ENCODE data around the gene KPTN. TPM values are rescaled to one million over a fixed set of nuclear protein-coding genes. Genes with fewer than 3 reads are reported as not detected.

The KPTN gene
- total RNA-seq, 1 experiment from 2014 or later = 23.8 TPM

DNA sequence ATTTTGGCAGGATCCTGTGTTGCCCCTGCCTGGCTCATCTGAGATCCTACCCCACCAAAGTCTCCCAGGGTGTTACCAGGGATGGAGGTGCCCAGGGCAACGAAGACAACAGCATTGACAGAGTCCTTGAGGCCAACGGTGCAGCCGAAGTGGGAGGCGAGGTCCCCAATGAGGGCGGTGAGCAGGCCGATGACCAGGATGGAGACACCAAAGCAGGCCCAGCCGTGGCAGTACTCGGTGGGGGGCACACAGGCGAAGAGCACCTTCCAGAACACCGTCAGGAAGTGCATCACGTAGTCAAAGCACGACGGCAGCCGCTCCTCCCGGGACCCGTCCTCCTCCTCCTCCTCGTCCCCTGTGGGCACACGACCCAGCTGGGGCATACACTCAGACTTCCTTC is 51.9 kb downstream of the KPTN start:
- ChIA-PET CTCF (interaction anchor here (1.3 to 2.0 kb wide), 3 partner anchors 266 to 276 kb away, joined by 4 to 8 read pairs (median 7); no protein-coding TSS in a partner anchor), POLR2A (no interaction called here), RAD21 (ENCODE audit: low non-redundant PET in 1 of 2, low total read pairs in 2 of 2, uncharacterized antibody in 2 of 2, unreplicated experiment in 2 of 2) (no interaction called here)
- DNase-seq (ENCODE audit: low read depth, low spot score) (no peak), ATAC-seq (no peak)
- Histone ChIP-seq H3K4me2 (ENCODE audit: low read length) (no peak overlapping the region), H3K9ac (ENCODE audit: low read length) (no peak overlapping the region), H3K9me3 (ENCODE audit: control insufficient read depth in 1 of 2, insufficient read depth in 1 of 2, low read depth in 1 of 2, low read length in 2 of 2) (no peaks in the 10 kb centered on the region), H3K9me2 (ENCODE audit: insufficient read depth) (no peaks in the 10 kb centered on the region), H3K27me3 (ENCODE audit: insufficient read depth, low read length) (no peaks in the 10 kb centered on the region), H3K79me2 (ENCODE audit: insufficient read depth, low read length) (no peaks in the 10 kb centered on the region), H3K4me1 (ENCODE audit: control insufficient read depth in 1 of 2, insufficient read depth in 2 of 2, low read length in 2 of 2) (peaks cover 18 to 27% of the 10 kb centered on the region in 2 experiments), H3K27ac (ENCODE audit: low read depth, low read length) (no peak overlapping the region), H3K36me3 (ENCODE audit: control insufficient read depth in 1 of 2, insufficient read depth in 2 of 2, low read length in 2 of 2) (no peaks in the 10 kb centered on the region), H4K20me1 (ENCODE audit: insufficient read depth) (no peaks in the 10 kb centered on the region), H3K4me3 (replicated peaks in 1 of 2; ENCODE audit: low read depth in 1 of 2, low read length in 2 of 2) (no peak overlapping the region), H2AFZ (ENCODE audit: low read depth, low read length, poor library complexity, severe bottlenecking) (no peak overlapping the region)
- intact Hi-C loops (cut with micrococcal nuclease) = loop anchor here (5.0 kb wide), 1 partner anchor 360 kb away; no protein-coding TSS in a partner anchor
- no TSS peak for BruUV-seq (replicated peaks)
- no peak for TF ChIP-seq RAD21 (IDR thresholded peaks at IDR 0.05; ENCODE audit: low read depth)
- TF ChIP-seq ZNF274 (IDR thresholded peaks at IDR 0.05; ENCODE audit: low read depth, low read length) = no peak
- TF ChIP-seq, protein P1, sequence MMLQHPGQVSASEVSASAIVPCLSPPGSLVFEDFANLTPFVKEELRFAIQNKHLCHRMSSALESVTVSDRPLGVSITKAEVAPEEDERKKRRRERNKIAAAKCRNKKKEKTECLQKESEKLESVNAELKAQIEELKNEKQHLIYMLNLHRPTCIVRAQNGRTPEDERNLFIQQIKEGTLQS (IDR thresholded peaks at IDR 0.05) = no peak
- TF ChIP-seq JUND (IDR thresholded peaks at IDR 0.05) = no peak
- TF ChIP-seq YY1 (IDR thresholded peaks at IDR 0.05; ENCODE audit: extremely low read depth, insufficient replicate concordance, low read depth, low read length) = no peak
- TF ChIP-seq, protein P2, sequence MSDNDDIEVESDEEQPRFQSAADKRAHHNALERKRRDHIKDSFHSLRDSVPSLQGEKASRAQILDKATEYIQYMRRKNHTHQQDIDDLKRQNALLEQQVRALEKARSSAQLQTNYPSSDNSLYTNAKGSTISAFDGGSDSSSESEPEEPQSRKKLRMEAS (IDR thresholded peaks at IDR 0.05) = no peak
- no peak for TF ChIP-seq ZFX (IDR thresholded peaks at IDR 0.05)
- TF ChIP-seq CTCF (IDR thresholded peaks at IDR 0.05 in 2 of 3, conservative IDR thresholded peaks at IDR 0.05 in 1 of 3; ENCODE audit: borderline replicate concordance in 1 of 3, insufficient read depth in 1 of 3, low read depth in 2 of 3, low read length in 2 of 3) = no peak
- TF ChIP-seq CBX3 (IDR thresholded peaks at IDR 0.05; ENCODE audit: low read depth) = no peak
- TF ChIP-seq SP1 (IDR thresholded peaks at IDR 0.05; ENCODE audit: low read depth) = no peak
- no peak for TF ChIP-seq FOSL1 (IDR thresholded peaks at IDR 0.05; ENCODE audit: low read depth)
- no peak for TF ChIP-seq POLR2AphosphoS5 (IDR thresholded peaks at IDR 0.05; ENCODE audit: low read depth, low read length)
- no peak for TF ChIP-seq EZH2 (IDR thresholded peaks at IDR 0.05)
- TF ChIP-seq ZBTB33 (IDR thresholded peaks at IDR 0.05; ENCODE audit: extremely low read depth, insufficient replicate concordance, low read length) = no peak
- no peak for TF ChIP-seq EZH2phosphoT487 (IDR thresholded peaks at IDR 0.05; ENCODE audit: borderline replicate concordance)
- no peak for TF ChIP-seq REST (IDR thresholded peaks at IDR 0.05; ENCODE audit: low read depth)
- TF ChIP-seq POLR2A (IDR thresholded peaks at IDR 0.05; ENCODE audit: borderline replicate concordance, extremely low read depth, insufficient read depth, insufficient read length) = no peak

Measured in HCT116 (cell line).